Measurements from ENCODE around the gene MYH11. TPM values are rescaled to one million over a fixed set of nuclear protein-coding genes. Genes with fewer than 3 reads are reported as not detected.

MYH11 gene
- total and polyA plus RNA-seq, 10 of the 15 experiments (the other 5 are each of a cell fraction or from before 2014, with no cell fraction given), result 0.01 to 1.9 (median 0.13) TPM; not detected in 1

- FAIRE-seq (peak; percentile 99), DNase-seq (ENCODE audit: low read depth, low spot score) (peak; percentile 76), ATAC-seq (peak; percentile 93)
- ChIA-PET SMC1A (ENCODE audit: uncharacterized antibody, unreplicated experiment) (interaction anchor here (0.9 to 4.1 kb wide), 5 partner anchors 10 to 52 kb away, joined by 3 to 37 read pairs (median 3); partner anchors contain the start of gene CEP20), POLR2A (interaction anchor here (0.6 to 2.3 kb wide), 5 partner anchors 9 to 253 kb away, joined by 3 to 13 read pairs (median 4); partner anchors contain the start of gene CEP20), CTCF (interaction anchor here (1.2 to 1.7 kb wide), 4 partner anchors 9 to 23 kb away, joined by 3 to 10 read pairs (median 4); partner anchors contain the start of gene CEP20), RAD21 (ENCODE audit: unreplicated experiment) (interaction anchor here (0.7 to 1.0 kb wide), 2 partner anchors 9 to 52 kb away, joined by 4 to 5 read pairs; partner anchors contain the start of gene CEP20)
- Histone ChIP-seq H3K27ac (ENCODE audit: control insufficient read depth, insufficient read depth) (peak overlapping the region; percentile 88), H3K27me3 (replicated peaks in 1 of 2; ENCODE audit: control insufficient read depth in 2 of 2, insufficient read depth in 2 of 2, low read length in 1 of 2) (no peaks in the 10 kb centered on the region), H3K79me2 (ENCODE audit: control insufficient read depth, insufficient read depth, low read length) (no peaks in the 10 kb centered on the region), H3K9ac (ENCODE audit: control insufficient read depth, insufficient read depth, low read length) (peak overlapping the region; percentile 43; the same call in 1 of the 2 replicates), H3K4me1 (ENCODE audit: control insufficient read depth, insufficient read depth, low read length) (peaks cover 37% of the 10 kb centered on the region), H3K36me3 (ENCODE audit: control insufficient read depth in 2 of 2, insufficient read depth in 2 of 2, low read length in 1 of 2) (no peaks in the 10 kb centered on the region), H3K9me3 (replicated peaks; ENCODE audit: control insufficient read depth, insufficient read depth, low read length) (no peaks in the 10 kb centered on the region), H3K4me2 (ENCODE audit: control insufficient read depth, insufficient read depth) (peak overlapping the region; percentile 56), H3K4me3 (peak overlapping the region; percentile 53), H4K20me1 (ENCODE audit: control insufficient read depth, insufficient read depth) (no peaks in the 10 kb centered on the region), H2AFZ (ENCODE audit: control insufficient read depth, low read depth, low read length) (peak overlapping the region; percentile 55)
- WGBS (ENCODE audit: insufficient coverage, insufficient replicate concordance, low lambda C conversion rate, missing lambda C conversion rate), result 0% methylated on average over 5 of the region's 5 CpGs
- BruUV-seq (replicated peaks), result no TSS peak
- in situ Hi-C loops (cut with MboI) (no loop called here), intact Hi-C loops (cut with micrococcal nuclease; ENCODE audit: unreplicated experiment) (loop anchor here (5.0 kb wide), 1 partner anchor 109 kb away; no protein-coding TSS in a partner anchor)
- TF ChIP-seq IKZF2 (IDR thresholded peaks at IDR 0.05) (peak in 1 of 2 experiments; percentile 37; a peak in 1 of 4 replicates), NFIC (IDR thresholded peaks at IDR 0.05; ENCODE audit: low read depth, low read length) (peak; percentile 46; the same call in 1 of the 2 replicates), HDGF (IDR thresholded peaks at IDR 0.05) (peak; percentile 95), PAX5 (IDR thresholded peaks at IDR 0.05; ENCODE audit: borderline replicate concordance, low read depth, low read length) (peak; percentile 58; the same call in 1 of the 2 replicates), SKIL (IDR thresholded peaks at IDR 0.05; ENCODE audit: low read depth, poor library complexity, severe bottlenecking) (peak; percentile 19), ETV6 (conservative IDR thresholded peaks at IDR 0.05 in 1 of 2, IDR thresholded peaks at IDR 0.05 in 1 of 2; ENCODE audit: borderline replicate concordance in 1 of 2, low read depth in 1 of 2) (0 out of 4 replicates have a peak, but pooled peaks of 1 of the 2 experiments have one; percentile 24), DPF2 (IDR thresholded peaks at IDR 0.05) (peak; percentile 32; the same call in 1 of the 2 replicates), RAD51 (IDR thresholded peaks at IDR 0.05) (no peak), NR2F1 (conservative IDR thresholded peaks at IDR 0.05) (peak; percentile 70), YY1 (IDR thresholded peaks at IDR 0.05; ENCODE audit: low read depth, low read length) (0 out of 2 replicates have a peak, but pooled peaks have one; percentile 28), SPI1 (IDR thresholded peaks at IDR 0.05; ENCODE audit: borderline replicate concordance, insufficient read depth, low read depth, low read length) (peak; percentile 51; the same call in 1 of the 2 replicates), EED (IDR thresholded peaks at IDR 0.05; ENCODE audit: low read depth) (peak; percentile 53; the same call in 1 of the 2 replicates), NBN (IDR thresholded peaks at IDR 0.05) (peak; percentile 78; the same call in 1 of the 2 replicates), MTA2 (IDR thresholded peaks at IDR 0.05; ENCODE audit: low read depth) (peak; percentile 43; the same call in 1 of the 2 replicates), NFYB (IDR thresholded peaks at IDR 0.05; ENCODE audit: insufficient read depth, low read depth, low read length) (no peak), ZNF217 (IDR thresholded peaks at IDR 0.05) (no peak; the same call in 1 of the 2 replicates), JUNB (IDR thresholded peaks at IDR 0.05) (0 out of 2 replicates have a peak, but pooled peaks have one; percentile 18), EZH2 (IDR thresholded peaks at IDR 0.05; ENCODE audit: borderline replicate concordance, control insufficient read depth, low read depth, low read length) (no peak)
- TF ChIP-seq, protein P1, sequence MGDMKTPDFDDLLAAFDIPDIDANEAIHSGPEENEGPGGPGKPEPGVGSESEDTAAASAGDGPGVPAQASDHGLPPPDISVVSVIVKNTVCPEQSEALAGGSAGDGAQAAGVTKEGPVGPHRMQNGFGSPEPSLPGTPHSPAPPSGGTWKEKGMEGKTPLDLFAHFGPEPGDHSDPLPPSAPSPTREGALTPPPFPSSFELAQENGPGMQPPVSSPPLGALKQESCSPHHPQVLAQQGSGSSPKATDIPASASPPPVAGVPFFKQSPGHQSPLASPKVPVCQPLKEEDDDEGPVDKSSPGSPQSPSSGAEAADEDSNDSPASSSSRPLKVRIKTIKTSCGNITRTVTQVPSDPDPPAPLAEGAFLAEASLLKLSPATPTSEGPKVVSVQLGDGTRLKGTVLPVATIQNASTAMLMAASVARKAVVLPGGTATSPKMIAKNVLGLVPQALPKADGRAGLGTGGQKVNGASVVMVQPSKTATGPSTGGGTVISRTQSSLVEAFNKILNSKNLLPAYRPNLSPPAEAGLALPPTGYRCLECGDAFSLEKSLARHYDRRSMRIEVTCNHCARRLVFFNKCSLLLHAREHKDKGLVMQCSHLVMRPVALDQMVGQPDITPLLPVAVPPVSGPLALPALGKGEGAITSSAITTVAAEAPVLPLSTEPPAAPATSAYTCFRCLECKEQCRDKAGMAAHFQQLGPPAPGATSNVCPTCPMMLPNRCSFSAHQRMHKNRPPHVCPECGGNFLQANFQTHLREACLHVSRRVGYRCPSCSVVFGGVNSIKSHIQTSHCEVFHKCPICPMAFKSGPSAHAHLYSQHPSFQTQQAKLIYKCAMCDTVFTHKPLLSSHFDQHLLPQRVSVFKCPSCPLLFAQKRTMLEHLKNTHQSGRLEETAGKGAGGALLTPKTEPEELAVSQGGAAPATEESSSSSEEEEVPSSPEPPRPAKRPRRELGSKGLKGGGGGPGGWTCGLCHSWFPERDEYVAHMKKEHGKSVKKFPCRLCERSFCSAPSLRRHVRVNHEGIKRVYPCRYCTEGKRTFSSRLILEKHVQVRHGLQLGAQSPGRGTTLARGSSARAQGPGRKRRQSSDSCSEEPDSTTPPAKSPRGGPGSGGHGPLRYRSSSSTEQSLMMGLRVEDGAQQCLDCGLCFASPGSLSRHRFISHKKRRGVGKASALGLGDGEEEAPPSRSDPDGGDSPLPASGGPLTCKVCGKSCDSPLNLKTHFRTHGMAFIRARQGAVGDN (IDR thresholded peaks at IDR 0.05), result 0 out of 2 replicates have a peak, but pooled peaks have one; percentile 19
Observed at GRCh38 chr16:15897834-15898254, 41.0 kb upstream of the MYH11 start.
